ENCODE results near the gene LGALSL.
A peak's percentile ranks its signal among the peaks of the same experiment; 100 is the strongest.
"Not testable (repeated sequence)": the region's sequence is repeated elsewhere in the genome, so short reads cannot be mapped to it uniquely, and the experiment has no call there.

LGALSL gene

DNA sequence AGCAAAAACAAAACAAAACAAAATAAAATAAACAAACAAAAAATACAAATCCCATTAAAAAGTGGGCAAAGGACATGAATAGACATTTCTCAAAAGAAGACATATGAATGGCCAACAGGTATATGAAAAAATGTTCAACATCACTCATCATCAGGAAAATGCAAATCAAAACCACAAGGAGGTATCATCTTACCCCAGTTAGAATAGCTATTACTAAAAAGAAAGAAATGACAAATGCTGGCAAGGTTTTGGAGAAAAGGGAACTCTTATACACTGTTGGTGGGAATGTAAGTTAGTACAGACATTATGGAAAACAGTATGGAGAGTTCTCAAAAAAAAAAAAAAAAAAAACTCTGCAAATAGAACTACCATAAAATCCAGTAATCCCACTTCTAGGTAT lies 8.0 kb upstream of the LGALSL start:
- not testable (repeated sequence) for DNase-seq

DNA sequence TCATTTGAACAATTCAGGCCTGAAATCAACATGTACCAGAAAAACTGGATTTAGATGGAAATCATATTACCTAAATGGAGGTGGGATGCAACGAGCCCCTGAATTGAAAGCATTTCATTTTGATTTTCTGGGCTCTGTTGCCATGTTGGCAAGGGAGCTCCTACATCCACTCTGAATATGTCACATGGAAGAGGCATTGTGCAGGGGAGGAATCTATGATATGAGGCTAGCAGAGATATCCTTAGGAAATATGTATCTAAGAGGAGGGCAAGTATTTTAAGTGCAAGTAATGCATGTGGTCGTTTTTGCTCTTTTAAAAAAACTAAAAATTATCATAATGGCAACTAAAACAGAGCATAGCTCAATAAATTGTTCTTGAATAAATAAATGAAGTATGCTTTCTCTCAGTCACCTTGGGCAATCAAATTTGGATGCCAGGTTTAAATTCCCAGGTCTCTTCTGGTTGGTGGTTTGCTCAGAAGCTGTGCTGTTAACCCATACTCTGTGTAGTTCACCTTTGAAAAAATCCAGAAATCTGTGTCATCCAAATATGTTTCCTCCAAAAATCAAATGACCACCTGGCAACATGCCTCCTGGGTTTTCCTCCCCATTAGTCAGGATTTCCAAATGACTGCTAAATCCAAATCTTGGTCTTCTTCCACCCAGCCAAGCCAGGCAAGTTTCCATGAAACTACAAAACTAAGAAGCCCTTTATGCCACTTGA lies 6.5 kb upstream of the LGALSL start:
- DNase-seq = no peak

DNA sequence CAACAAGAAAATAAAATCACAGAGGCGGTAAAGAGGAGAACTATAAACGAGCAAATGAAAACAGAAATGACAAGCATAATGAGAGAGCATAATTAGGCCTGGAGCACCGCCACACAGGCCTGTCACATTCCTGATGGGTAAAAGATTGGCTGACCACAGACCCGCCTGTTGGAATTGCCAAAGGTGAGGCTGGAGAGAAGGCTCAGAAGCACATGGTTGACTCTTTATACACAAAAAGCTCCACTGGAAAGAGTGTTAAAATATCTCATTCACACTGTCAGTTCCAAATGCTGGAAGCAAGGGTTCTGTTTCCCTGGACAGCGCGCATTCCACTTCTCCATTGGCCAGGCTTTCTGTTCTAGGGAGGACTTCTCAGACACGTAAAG lies 5.9 kb upstream of the LGALSL start:
- no peak for DNase-seq

DNA sequence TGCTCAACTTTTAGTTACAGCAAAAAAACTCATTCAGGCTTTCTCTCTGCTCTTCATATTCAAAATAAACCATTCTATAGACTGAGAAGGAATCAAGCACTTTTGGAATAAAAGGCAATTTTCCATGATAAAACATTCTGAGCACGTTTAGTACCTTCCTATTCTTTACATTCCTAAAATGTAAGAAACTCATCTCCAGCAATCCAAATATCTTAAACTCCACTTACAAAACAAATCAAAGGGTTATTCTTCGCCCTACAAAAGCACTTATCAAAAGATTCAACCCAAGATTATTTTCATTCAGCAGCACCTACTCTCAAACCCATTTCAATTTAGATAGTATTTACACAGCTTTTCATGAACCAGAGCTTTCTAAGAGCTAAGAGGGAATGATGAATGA lies 2.9 kb upstream of the LGALSL start:
- no peak for DNase-seq

DNA sequence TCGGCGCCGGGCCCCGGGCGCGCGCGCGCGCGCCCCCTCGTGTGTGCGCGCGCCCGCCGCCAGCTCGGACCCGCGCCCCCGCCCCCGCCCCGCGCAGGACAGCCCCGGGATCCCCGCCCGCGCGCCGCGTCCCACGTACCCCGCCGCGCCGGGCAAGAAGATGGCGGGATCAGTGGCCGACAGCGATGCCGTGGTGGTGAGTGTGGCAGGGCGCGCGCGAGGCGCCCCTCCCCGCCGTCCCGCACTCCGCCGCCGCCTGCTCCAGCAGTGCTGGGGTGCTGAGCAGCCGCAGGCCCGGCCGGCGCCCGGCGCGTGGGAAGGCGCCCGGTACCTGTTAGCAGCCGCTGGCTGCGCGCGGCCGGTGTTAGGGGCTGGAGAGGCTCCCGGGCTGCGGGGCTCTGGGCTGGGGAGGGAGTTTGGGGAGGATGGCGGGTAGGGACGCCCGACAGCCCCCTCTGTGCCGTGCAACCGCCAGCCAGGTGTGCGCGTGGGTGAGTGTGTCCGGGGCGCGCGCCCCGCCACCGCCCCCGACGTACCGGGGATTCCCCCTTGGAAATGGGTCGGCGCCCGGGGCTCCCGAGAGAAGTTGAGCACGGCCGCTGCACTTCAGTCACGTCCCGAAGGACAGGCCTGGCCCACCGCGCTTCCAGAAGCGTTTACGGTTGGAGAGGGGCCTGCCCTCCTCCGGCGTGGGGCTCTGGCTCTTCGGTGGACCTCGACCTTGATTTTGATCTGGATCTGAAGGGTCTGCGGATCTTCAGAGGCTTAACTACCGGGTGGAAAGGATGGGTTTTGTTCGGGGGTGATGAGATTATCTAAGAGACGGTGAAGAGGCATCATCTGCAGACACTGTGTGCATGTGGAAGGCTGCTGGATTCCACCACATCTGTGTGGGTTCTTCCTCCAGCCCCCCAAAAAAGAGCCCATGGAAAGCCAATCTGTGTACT lies 697 bp downstream of the LGALSL start:
- DNase-seq = peak; percentile 28

DNA sequence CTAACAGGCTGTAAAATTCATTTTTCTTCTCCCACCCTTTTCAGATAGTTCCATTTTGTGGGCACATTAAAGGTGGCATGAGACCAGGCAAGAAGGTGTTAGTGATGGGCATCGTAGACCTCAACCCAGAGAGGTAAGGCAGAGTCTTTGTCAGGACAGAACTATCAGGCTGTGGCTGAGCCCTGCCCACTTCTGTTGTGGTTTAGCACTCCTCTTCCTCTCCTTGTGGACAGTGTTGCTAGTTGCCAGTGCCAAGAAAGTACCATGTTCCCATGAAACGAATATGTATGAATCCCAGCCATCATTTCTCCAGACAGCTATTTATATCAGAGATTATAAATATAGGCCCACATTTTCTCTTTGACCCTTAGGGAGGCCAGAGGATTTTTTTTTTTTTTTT lies 1.6 kb downstream of the LGALSL start:
- DNase-seq = no peak

DNA sequence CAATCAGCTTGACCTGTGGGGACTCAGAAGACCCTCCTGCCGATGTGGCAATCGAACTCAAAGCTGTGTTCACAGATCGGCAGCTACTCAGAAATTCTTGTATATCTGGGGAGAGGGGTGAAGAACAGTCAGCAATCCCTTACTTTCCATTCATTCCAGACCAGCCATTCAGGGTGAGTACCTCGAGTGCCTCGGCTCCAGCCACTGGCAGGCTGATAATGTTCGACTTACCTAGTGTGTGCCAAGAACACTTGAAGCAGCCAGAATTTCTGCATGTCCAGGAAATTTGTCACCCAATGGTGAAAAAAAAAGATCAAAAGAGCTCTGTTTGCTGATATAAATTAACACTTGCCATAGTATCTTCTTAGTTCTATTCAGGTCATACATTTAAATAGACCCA lies 2.3 kb downstream of the LGALSL start:
- no peak for DNase-seq

DNA sequence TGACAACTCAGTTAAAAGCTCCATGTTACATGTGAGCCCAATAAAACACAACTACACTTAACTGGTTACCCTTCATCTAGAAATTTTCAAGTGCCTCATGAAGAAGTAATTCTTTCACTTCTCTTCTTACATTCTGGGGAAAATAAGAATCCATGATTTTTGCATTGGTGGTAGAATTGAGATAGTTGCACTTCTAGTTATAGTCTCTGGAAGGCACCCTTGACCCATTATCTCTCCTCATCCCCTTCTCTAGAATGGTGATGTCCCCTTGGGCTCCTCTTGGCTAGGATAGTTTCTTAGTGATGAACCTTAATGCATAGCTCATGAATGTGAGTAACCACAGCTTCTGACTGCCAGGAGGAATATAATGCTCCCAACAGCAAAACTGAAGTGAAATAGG lies 3.6 kb downstream of the LGALSL start:
- no peak for DNase-seq

DNA sequence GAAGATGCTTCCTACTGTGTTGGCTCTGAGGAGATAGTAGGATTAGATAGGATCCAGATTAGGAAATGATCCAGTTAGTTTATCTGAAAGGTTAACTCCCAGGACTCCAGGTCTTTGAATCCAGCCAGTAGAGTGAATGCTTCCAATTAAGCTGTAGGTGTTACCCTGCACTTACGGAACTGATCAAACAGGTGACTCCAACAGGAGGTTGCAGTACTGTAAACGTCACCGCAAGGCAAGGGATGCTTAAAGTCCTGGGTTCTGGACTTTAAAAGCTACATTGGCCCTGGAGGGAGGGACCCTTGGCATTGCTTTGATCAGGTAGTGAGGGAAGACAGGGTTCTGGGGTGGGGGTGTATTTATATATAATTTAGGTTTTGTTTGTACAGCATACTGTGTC lies 5.6 kb downstream of the LGALSL start:
- no peak for DNase-seq

DNA sequence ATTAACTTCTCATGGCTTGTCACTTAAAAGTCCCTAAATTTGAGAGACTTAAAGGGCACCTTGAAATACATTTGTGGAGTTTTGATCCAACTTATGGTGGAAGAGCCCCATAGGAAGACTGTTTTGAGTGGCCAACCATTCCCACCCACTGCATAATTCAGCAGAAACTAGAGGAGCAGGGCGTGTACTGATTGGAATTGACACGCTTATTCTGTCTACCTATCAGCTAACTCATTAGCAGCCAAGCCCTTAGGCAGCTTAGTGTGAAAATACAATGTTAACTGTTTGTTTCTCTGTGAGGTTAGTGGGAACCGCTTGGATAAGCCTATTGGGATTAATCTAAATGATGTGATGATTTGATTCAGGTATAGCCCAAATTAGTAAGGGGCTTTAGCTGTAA lies 6.4 kb downstream of the LGALSL start:
- DNase-seq = no peak

DNA sequence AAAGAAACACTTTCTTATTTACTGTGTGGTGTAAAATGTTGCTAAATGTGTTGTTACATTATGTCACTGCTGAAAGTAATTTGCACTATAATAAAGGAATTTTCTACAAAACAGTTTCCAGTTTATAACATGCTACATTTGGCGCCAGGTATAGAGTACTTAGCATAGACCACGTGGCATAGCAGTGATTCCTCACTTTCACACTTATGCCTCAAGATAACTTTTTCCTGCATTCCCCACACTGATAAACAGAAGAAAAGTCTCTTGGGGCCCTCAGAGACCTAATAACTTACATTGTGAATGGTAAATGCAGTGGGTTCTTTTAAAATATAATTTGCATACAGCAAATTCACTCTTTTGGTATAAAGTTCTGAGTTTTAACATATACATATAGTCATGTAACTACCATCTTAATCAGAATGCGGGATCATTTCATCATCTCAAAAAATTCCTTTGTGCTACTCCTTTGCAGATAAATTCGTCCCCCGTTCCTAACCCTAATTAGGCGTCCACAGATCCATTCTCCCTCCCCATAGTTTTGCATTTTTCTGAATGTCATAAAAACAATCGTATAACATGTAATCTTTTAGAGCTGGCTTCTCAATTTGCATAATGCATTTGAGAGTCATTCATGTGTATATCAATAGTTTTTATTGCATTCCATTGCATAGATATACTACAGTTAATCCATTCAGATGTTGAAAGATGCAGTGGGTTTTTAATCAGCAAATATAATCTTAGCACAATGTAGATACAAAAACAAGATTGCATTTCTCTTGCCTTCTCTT lies 7.5 kb downstream of the LGALSL start:
- DNase-seq = no peak

DNA sequence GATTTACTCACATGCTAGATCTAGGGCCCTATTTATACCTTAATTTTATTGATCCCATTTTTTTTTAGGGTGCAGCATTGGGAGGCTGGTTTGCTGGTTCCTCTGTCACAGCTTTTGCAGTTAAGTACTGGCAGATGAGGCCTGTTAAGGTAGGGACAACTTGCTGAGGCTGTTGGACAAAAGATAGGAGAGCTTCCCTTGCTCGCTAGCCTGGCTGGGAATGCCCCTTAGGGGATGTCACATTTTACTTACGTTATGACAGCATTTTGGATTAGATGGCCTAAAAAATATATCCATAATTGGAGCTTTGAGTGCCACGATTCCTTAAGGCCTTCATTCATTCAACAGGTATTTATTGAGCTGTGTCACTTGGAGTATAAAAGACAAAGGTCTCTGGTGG lies 8.2 kb downstream of the LGALSL start:
- no peak for DNase-seq

DNA sequence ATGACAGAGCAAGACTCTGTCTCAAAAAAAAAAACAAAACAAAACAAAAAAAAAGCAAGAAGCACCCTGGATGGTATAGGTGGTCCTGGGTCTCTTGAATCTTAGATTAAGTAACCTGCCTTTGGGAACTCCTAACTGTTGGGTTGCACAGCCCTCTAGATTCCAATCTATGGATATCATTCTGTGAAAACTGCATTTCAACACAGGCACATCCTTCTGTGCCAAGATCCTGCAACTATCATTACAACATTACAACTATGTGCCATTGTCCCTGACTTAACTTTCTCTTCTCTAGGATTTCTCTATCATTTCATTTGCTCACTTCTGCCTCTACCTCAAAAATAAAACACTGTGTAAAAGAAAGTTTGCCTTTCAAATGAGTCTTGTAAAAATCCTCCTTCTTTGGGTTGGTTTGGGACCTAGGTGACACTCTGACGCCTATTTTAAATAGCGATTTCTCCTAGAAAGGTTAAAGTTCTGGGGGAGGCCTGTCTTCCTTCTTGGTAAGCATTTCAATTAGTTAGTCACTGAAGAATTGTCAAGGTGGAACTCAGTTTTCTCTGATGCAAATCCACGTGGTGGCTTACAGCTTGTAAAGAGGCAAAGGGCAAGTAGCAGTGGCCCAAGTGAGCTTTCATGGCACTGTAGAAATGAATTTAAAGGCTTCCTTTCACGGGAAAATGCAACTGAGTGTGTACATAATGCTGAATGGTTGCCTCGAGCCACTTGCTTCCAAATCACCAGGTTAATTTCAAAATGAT lies 9.2 kb downstream of the LGALSL start:
- no peak for DNase-seq

DNA sequence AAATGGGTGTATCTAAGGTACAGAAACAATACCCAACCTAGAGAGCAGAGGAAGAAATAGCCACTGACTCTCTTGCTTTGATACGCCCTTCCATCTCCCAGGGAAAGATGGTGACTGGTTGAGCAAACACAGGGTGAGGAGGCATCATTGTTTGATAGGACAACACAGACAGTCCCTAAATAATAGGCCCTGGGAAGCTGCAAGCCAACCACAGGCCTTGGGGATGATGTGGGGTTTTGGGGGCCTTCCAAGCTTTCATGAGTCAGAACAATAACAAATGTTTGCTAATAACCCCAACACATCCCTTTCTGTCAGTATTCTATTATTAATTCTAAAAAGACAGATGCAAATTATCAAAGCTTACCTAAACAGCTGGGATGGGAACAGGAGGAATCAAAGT lies 9.8 kb downstream of the LGALSL start:
- DNase-seq = no peak

DNA sequence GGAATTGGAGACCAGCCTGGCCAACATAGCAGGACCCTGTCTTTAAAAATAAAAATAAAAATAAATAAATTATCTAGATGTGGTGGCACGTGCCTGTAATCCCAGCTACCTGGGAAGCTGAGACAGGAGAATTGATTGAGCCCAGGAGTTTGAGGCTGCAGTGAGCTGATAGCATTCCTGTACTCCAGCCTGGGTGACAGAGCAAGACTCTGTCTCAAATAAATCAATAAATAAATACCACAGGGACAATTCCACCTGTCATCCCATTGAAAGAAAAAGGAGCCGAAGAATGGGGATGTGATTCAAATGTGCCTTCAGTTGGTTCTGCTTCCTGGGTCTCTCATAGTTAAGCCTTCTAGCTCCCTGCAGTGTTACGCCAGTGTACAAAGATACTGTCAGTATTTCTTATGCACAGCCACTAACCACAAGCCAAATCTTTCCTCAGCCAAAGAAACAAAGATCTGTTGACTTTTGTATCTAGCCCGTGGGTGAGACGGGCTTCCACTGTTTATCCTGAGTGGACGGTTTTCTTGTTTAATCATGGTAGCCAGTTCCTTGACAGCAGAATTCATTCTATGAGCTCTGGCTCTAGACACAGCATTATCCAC lies 12.6 kb downstream of the LGALSL start:
- DNase-seq = no peak

DNA sequence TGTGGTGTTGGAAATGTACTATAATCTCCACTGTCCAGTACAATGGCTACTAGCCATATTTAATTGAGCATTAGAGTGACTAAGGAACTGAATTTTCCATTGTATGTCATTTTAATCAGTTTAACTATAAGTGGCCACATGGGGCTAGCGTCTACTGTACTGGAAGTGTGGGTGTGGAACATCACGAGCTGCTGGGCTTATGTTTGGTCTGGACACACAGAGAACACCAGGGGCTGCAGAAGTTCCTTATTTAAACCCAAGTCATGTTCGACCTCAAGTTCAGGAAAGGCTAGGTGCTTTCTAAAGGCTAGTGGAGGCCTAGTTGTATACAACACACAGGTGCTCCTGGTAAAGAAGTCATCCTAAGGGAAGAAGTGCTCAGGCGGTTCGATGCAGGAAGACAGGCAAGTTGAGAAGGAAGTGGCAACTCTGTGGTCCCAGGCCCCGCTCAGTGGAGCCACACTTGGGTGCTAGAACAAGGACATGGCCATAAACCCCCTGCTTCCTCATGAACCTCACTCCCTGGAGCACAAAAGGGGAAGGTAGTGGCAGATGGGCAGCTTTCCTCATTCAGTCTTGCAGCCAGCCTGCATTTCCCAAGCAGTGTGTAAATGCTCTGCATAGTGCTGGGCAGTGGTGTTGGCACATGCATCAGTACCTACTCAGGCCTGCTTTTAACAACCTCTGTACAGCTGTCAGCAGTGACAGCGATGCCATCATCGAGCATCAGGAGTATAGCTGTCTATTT lies 13.3 kb downstream of the LGALSL start:
- no peak for DNase-seq

DNA sequence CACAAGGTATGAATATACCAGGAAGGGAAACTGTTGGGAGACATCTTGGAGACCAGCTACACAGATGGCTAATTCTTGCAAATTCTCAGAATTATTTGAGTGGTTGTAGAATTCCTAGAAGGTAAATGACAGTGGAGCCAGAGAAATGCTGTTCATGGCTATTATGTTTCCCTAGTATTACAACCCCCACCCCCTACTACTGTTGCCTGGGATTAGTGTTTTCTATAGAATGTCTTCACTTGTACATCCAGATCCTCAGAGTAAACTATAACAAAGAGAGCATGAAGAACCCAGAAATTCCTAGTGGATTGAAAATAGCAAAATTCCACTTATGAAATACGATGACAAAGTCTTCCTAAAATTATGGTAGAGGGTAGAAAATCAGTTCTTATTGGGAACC lies 15.3 kb downstream of the LGALSL start:
- DNase-seq = no peak

DNA sequence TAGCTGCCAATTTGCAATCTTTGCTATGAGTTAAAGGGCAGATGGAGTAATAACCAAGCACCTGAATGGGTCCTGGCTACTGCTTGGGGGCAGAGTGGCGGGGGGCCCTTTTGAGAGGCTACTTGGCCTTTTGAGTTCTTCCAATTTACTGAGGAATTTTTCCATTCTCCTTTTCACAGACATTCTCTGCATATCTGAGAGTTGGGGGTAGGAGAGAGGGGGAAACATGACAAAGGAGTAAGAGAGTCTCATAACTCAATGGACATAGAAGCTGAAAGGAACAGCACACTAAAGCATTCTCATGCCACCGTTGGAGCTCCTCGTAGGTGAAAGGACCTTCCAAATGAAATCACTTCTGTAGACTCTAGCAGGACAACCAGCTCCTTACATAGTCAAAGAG lies 16.1 kb downstream of the LGALSL start:
- DNase-seq = no peak

DNA sequence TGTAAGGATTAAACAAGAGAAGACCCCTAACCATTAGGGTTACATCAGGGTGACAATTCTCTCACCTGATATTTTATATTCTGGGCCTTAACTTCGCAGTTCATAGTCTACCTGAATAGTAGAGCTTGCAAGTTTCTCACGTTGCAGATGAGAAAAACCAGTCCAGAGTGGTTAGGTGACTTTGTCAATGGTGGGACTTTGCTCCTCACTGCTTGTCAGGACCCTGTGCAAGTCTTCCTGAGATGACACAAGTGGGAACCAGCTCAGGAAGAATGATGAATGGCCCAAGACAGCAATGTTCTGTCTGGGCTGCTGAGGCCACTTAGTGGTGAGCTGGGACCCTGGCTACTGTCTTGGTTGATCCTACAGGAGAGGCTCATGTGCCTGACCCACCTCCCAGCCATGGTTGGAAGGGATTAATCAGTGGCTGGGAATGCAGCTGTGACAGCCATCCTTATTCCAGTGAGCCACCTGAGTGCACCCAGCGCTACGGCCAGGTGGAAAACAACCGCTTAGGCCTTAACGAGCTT lies 16.9 kb downstream of the LGALSL start:
- DNase-seq = no peak

DNA sequence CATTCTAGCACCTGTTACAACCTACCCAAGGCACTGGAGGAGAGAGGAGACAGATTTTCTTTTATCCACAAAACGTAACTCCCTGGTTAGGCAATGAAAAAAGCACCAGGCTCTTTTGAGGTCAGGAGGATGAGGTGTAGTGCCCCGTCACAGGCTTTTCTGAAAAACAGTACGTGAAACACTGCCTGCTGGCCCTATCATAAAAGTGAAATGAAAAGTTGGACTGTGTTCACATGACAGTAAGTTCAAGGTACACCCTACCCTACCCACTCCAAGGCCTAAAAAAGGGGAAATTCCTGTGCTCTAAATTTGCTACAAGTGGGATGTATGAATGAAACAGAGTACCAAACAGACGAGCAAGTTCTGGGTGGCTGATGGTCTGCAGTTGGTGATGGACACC lies 17.6 kb downstream of the LGALSL start:
- DNase-seq = no peak

DNA sequence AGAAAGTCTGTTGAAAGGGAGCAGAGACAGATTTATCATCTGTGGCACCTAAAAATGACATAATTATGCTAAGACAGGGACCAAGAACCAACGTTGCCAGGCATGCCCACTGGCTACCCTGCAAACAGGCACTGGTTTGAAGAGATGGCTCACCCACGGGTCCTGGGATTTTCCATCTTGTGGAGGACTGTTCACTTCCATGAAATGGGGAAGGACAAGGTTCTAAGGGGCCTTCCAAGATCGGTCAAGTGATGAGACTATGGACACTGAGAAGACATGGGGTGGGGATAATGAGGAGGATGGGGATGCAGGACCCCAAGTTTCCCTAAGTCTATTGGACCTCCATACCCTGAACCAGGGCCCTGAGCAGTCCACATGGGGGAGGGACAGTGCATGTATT lies 18.9 kb downstream of the LGALSL start:
- no peak for DNase-seq
